Mucosa of rectum (tissue), 2 donors: ENCODE results near the gene MED13L.
"Not testable (repeated sequence)": the region's sequence is repeated elsewhere in the genome, so short reads cannot be mapped to it uniquely, and the experiment has no call there.

Source experiments
- H3K27ac ChIP-seq, 2 donors: one replicate each; pipeline ENCODE4 v1.7.0; 2013; ENCODE audit warnings: inconsistent platforms in 2 of 2, low read depth in 2 of 2, low read length in 2 of 2
- H3K27me3 ChIP-seq, 2 donors: one replicate each; pipeline ENCODE4 v1.7.0; 2013; ENCODE audit warnings: low read length in 2 of 2; ENCODE audit not compliant: control insufficient read depth in 2 of 2, insufficient read depth in 2 of 2
- H3K36me3 ChIP-seq, 2 donors: one replicate each; pipeline ENCODE4 v1.7.0; 2013; ENCODE audit warnings: low read length in 2 of 2; ENCODE audit not compliant: control insufficient read depth in 2 of 2, insufficient read depth in 2 of 2
- H3K4me1 ChIP-seq, 2 donors: one replicate each; pipeline ENCODE4 v1.7.0; 2013; ENCODE audit warnings: low read length in 2 of 2, mild to moderate bottlenecking in 1 of 2; ENCODE audit not compliant: control insufficient read depth in 2 of 2, insufficient read depth in 2 of 2
- H3K4me3 ChIP-seq, 2 donors: one replicate each; pipeline ENCODE4 v1.7.0; 2013; ENCODE audit warnings: low read length in 2 of 2
- H3K9ac ChIP-seq, 2 donors: one replicate each; pipeline ENCODE4 v1.7.0; 2013; ENCODE audit warnings: low read length in 2 of 2, low read depth in 1 of 2, mild to moderate bottlenecking in 1 of 2
- H3K9me3 ChIP-seq, 2 donors: one replicate each; pipeline ENCODE4 v1.7.0; 2013; ENCODE audit warnings: low read length in 2 of 2; ENCODE audit not compliant: control insufficient read depth in 2 of 2
- donor health status: healthy.
- donor health status: Normal muscosa, but diverticular disease.

The MED13L gene

DNA sequence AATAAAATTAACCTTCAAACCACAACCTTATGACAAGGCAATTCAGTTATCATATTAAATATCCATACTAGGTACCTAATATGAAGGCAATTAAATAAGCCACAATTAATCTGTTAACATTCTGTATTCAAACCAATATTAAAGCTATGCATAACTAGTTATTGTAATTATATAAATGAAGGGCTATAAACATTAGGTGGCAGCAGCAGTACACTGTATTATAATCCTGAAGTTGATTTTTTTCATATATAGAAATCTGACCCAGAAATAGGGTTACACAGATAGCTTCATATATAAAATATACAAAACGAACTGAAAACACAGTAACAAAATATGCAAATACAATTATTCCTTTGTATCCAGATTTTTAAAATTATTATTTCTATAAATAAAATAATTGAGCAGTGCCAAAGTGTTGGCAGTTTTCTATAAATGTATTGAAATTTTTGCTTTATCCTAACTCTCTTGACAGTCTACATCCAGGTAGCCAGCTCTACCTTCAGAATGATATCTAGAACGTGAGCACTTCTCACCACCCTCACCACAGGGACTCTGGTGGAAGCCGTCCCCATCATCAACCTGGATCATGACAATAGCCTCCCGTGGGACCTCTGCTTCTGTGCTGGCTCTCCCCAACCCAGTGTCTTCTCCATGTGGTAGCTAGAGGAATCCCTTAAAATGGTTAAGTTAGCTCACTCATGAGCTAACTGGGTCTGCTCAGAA lies 136.2 kb downstream of the MED13L start:
- Histone ChIP-seq H3K27ac (no peak overlapping the region), H3K36me3 (no peaks in the 10 kb centered on the region), H3K27me3 (no peaks in the 10 kb centered on the region), H3K9ac (no peak overlapping the region), H3K4me1 (peaks cover 0 to 9% of the 10 kb centered on the region in 2 donors), H3K9me3 (no peaks in the 10 kb centered on the region), H3K4me3 (no peak overlapping the region)

DNA sequence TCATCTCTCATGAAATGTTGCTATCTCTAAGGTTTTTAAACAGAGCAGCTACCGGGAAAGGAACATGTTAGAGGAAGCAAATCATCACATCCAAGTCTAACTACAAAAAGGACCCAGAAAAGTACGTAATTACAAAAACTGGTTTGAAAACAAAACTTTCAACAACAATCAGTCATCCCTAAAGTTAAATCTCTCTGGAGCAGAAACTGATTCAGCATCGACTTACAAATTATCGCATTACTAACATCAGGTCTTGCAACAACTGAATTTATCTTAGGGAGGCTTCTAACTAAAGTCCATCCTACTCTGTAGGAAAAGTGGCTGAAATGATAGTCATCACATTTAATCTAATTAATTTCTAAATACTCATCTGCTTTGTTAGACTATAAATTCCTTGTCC lies 137.0 kb downstream of the MED13L start:
- Histone ChIP-seq H3K27me3 (no peaks in the 10 kb centered on the region), H3K9me3 (no peaks in the 10 kb centered on the region), H3K9ac (no peak overlapping the region), H3K27ac (no peak overlapping the region), H3K36me3 (no peaks in the 10 kb centered on the region), H3K4me1 (peaks cover 2 to 9% of the 10 kb centered on the region in 2 donors), H3K4me3 (no peak overlapping the region)

DNA sequence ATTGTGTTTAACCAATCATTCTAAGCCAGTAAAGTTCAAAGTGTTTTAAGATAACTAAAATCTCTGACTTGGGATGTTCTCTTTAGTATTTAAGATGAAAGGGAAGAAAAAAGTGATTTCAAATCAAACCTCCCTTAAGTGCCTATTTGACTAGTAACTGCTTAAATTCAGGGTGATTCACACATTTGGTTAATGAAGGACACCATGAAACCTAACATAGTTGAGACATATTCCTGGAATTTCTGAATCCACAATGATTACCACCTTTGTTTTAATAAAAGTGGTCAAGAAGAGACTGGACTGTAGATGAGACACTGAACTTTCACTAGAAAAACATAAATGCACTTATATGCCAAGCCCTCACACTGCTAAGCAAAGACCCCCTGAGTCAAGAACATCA lies 138.7 kb downstream of the MED13L start:
- Histone ChIP-seq H3K27ac (no peak overlapping the region), H3K4me1 (peaks cover 7% of the 10 kb centered on the region in 2 donors), H3K36me3 (no peaks in the 10 kb centered on the region), H3K9me3 (no peaks in the 10 kb centered on the region), H3K4me3 (no peak overlapping the region), H3K9ac (no peak overlapping the region), H3K27me3 (no peaks in the 10 kb centered on the region)

DNA sequence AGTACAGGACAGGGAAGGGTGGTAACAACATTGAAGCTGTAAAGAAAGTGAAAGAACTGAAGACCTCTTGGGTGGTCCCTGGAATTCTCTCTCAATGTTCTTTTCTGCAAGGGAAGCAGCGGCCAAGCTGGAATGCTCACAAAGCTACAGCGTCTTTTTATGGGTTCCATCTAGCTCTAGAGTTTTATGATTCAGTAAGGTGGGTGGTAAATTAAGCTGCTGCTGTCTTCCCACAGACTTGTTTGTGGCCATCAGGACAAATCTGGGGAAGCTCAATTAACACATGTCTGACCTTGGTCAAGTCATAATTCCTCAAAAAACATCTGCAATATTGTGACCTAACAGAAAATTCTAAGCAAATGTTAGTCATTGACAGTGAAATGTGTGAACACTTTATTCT lies 139.1 kb downstream of the MED13L start:
- Histone ChIP-seq H3K27ac (no peak overlapping the region), H3K27me3 (no peaks in the 10 kb centered on the region), H3K4me3 (no peak overlapping the region), H3K36me3 (no peaks in the 10 kb centered on the region), H3K4me1 (peaks cover 6 to 7% of the 10 kb centered on the region in 2 donors), H3K9ac (no peak overlapping the region), H3K9me3 (no peaks in the 10 kb centered on the region)

DNA sequence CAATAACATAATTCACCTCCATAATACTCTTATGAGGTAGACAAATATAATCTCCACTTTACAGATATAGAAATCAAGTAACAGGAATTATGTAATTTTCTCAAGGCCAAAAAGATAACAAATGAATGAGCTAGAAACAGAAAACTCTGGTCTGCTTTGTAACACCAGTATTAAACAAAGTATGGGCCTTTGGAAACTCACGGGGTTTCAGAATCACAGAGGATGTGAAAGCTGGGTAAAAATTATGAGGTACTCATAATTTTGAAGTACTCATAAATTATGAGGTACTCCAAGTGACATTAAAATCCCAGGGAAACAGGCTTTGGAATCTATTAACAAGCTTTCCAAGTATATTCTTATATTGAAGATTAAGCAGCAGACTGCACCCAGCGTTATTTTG lies 140.2 kb downstream of the MED13L start:
- no peaks in the 10 kb centered on the region for H3K9me3 ChIP-seq
- no peaks in the 10 kb centered on the region for H3K36me3 ChIP-seq
- no peaks in the 10 kb centered on the region for H3K27me3 ChIP-seq
- H3K9ac ChIP-seq: no peak overlapping the region
- no peak overlapping the region for H3K27ac ChIP-seq
- H3K4me3 ChIP-seq: no peak overlapping the region
- peaks cover 2 to 7% of the 10 kb centered on the region in 2 donors for H3K4me1 ChIP-seq

DNA sequence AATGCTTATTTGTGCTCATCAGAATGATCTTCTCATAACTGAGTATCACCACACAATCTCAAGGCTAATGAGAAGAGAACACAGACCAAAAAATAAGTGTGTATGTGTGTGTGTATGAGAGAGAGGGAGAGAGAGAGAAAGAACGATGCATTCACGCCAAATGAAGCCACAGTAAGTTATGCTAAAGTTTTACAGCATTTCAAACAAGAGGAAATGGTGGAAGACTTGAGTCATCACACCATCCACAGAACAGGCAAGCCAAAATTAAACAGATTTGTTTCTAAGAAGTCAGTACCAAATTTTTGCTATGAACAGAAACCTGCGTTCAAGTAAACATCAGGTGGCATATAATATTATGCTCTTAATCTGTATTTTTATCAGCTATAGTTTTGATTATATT lies 141.2 kb downstream of the MED13L start:
- Histone ChIP-seq H3K4me1 (peaks cover 2 to 7% of the 10 kb centered on the region in 2 donors), H3K27ac (no peak overlapping the region), H3K9me3 (no peaks in the 10 kb centered on the region), H3K36me3 (no peaks in the 10 kb centered on the region), H3K9ac (no peak overlapping the region), H3K27me3 (no peaks in the 10 kb centered on the region), H3K4me3 (no peak overlapping the region)

DNA sequence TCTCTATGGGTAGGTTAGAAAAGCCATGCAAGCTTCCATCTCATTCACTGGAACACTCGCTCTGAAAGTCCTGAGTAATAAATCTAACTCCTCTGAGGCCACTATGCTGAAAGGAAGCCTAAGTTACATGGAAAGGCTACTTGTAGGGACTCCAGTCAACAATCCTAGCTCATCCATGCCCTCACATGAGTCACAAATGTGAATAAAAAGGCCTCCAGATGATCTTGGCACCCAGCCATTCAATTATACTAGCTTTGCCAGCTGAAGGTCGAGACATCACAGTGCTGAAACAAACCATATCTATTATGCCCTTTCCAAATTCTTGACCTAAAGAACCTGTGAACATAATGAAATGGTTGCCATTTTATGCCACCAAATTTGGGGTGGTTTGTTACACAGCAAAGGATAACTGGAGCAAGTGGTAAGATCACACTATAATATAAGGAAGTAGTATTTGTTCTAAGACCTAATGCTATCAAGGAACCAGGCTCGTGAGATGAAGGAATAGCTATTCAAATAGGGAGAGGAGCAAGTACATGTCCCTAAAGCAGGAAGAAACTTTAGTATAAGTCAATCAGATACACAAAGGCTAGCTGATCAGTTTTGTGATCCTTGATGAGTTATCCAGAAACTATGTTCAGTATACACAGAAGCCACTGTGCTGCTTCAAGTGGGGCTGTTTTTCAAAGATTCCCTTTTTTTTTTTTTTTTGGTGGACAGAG lies 142.1 kb downstream of the MED13L start:
- no peaks in the 10 kb centered on the region for H3K36me3 ChIP-seq
- H3K27ac ChIP-seq: no peak overlapping the region
- no peak overlapping the region for H3K9ac ChIP-seq
- no peaks in the 10 kb centered on the region for H3K9me3 ChIP-seq
- peaks cover 7% of the 10 kb centered on the region in 2 donors for H3K4me1 ChIP-seq
- no peak overlapping the region for H3K4me3 ChIP-seq
- no peaks in the 10 kb centered on the region for H3K27me3 ChIP-seq

DNA sequence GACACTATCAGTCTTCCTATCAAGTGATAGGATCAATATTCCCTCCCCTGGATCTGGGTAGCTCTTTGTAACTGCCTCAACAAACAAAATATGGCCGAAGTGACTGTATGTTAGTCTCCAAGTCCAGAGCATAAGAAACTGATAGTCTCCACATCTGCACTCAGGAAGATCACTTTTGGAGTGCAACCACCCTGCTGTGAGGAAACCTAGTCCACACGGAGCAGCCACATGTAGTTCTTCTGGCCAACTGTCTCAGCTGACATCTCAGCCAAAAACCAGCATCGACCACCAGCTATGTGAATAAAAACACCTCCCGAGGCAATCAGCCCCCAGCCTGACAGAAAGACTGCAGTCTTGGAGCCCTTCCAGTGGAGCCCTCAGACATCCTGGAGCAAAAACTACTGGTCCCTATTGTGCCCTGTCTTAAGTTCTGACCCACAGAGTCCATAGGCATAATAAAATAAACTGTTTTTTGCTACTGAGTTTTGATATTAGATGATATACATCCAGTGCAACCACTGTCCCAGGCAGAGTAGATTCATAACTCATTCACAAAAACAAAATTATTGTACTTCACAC lies 143.8 kb downstream of the MED13L start:
- Histone ChIP-seq H3K9ac (no peak overlapping the region), H3K4me3 (no peak overlapping the region), H3K36me3 (no peaks in the 10 kb centered on the region), H3K27me3 (no peaks in the 10 kb centered on the region), H3K27ac (no peak overlapping the region), H3K9me3 (no peaks in the 10 kb centered on the region), H3K4me1 (peaks cover 4 to 7% of the 10 kb centered on the region in 2 donors)

DNA sequence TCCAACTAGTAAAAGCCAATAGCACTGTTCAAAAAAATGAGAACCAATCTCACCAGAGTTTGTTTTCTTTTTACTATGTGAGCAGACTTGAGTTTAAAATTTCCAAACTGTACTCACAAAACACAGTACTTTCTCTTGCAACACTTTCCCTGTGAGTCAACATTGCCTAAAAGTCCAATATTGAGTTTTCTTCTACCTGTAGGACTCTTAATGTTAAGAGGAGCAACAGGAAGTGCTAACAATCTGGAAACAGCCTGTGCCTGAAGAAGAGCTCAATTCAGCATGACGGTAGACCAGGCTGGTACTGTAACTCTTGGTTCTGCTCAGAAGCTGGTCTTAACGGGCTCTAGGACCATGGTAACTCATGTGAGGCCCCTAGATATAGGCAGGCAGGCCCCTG lies 144.3 kb downstream of the MED13L start:
- Histone ChIP-seq H3K9me3 (no peaks in the 10 kb centered on the region), H3K27ac (no peak overlapping the region), H3K27me3 (no peaks in the 10 kb centered on the region), H3K36me3 (no peaks in the 10 kb centered on the region), H3K9ac (no peak overlapping the region), H3K4me3 (no peak overlapping the region), H3K4me1 (peaks cover 4 to 7% of the 10 kb centered on the region in 2 donors)

DNA sequence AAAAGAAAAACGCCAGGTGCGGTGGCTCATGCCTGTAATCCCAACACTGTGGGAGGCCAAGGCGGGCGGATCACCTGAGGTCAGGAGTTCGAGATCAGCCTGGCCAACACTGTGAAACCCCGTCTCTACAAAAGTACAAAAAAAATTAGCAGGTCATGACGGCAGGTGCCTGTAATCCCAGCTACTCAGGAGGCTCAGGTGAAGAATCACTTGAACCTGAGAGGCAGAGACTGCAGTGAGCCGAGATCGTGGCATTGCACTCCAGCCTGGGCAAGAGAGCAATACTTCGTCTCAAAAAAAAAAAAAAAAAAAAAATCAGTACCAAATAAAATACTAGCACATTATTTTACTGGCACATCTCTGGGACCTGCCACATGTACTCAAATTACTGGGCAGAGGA lies 145.5 kb downstream of the MED13L start:
- H3K4me1 ChIP-seq, H3K27me3 ChIP-seq, H3K36me3 ChIP-seq, H3K9me3 ChIP-seq, H3K4me3 ChIP-seq, H3K27ac ChIP-seq, H3K9ac ChIP-seq: not testable (repeated sequence)
